Endometrial microvascular endothelial cells (primary cell): ENCODE results near the gene TMPRSS5. TPM values are rescaled to one million over a fixed set of nuclear protein-coding genes. Genes with fewer than 3 reads are reported as not detected.

Experiments used
- in situ Hi-C: cut with HindIII; loops from 2 replicates; pipeline ENCODE4 v1.10.0; 2017; ENCODE audit warnings: low sequenced_read_pairs, low pct_unique_long_range_greater_than_20kb; ENCODE audit errors: inconsistent ontology term
- total RNA-seq: library from RNA; depleted of rRNA; stranded (reverse); fragments of >200 nt; gene quantifications from one replicate; pipeline ENCODE4 v1.2.3, GENCODE V29; 2015; ENCODE audit errors: inconsistent ontology term

TMPRSS5 gene
- total RNA-seq, 1 donor from 2014 or later = not detected

GRCh38 chr11:113701491-113701890 is 4.6 kb downstream of the TMPRSS5 start:
- in situ Hi-C loops = no loop called here

GRCh38 chr11:113698515-113698914 is 7.6 kb downstream of the TMPRSS5 start:
- in situ Hi-C loops = no loop called here

DNA sequence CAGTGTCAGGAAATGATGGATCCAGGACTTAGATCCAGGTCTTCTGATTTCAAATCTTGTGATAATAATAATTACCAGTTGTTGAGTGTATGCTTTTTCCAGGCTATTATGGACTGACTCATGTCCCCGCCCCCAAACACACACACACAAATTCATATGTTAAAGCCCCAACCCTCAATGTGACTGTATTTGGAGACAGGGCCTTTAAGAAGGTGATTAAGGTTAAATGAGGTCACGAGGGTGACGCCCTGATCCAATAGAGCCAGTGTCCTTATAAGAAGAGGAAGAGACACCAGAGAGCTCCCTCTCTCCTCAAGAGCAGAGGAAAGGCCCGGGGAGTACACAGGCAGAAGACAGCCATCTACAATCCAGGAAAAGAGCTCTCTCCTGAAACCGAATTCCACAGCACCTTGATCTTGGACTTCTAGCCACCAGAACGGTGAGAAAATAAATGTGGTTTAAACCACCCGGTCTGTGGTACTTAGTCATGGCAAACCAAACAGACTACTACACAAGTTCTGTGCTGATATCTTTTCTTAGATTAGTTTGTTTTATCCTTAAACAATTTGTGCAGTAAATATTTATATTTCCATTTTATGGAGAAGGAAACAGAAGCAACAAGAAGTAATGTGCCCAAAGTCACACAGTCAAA is 8.2 kb downstream of the TMPRSS5 start:
- in situ Hi-C loops = no loop called here

GRCh38 chr11:113697111-113697510 is 9.0 kb downstream of the TMPRSS5 start:
- in situ Hi-C loops = no loop called here

DNA sequence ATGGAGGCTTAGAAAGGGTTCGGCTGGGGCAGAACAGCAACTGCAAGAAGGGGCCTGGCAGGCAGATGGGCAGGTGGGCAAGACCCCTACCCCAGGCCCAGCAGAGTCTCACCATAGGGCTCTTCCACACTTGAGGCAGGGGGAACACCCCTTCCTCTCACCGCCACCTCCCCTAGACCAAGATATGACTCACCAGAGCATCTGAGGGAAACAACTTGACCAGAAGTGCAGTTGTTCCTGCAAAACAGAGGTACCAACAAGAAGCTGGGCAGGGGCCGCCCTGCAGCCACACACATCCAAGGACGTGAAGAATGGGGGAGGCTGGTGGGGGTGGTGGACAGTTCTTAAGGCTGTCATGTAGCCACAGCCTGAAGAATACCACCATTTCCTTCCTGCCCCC is 10.9 kb downstream of the TMPRSS5 start:
- in situ Hi-C loops = no loop called here

DNA sequence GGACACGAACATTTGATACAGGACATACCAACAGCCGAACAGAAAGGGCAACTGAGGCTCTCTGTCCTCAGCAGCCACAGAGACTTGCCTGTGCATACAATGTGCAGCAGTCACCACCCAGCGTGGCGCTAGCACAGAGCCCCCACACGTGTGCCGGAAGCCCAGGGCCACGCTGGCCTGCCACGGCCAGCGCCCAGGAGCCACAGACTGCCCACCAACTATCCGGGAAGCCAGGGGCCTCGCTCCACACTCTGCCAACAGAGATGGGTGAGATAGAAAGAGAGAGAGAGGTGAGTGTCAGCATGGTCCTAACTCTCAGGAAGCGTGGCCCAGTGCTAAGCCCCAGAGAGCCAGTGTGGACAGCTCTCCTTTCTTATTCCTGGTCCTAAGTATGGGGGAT is 11.7 kb downstream of the TMPRSS5 start:
- in situ Hi-C loops = no loop called here

GRCh38 chr11:113693030-113693429 is 13.1 kb downstream of the TMPRSS5 start:
- in situ Hi-C loops = no loop called here

GRCh38 chr11:113690619-113691569 is 15.2 kb downstream of the TMPRSS5 start:
- in situ Hi-C loops = no loop called here

DNA sequence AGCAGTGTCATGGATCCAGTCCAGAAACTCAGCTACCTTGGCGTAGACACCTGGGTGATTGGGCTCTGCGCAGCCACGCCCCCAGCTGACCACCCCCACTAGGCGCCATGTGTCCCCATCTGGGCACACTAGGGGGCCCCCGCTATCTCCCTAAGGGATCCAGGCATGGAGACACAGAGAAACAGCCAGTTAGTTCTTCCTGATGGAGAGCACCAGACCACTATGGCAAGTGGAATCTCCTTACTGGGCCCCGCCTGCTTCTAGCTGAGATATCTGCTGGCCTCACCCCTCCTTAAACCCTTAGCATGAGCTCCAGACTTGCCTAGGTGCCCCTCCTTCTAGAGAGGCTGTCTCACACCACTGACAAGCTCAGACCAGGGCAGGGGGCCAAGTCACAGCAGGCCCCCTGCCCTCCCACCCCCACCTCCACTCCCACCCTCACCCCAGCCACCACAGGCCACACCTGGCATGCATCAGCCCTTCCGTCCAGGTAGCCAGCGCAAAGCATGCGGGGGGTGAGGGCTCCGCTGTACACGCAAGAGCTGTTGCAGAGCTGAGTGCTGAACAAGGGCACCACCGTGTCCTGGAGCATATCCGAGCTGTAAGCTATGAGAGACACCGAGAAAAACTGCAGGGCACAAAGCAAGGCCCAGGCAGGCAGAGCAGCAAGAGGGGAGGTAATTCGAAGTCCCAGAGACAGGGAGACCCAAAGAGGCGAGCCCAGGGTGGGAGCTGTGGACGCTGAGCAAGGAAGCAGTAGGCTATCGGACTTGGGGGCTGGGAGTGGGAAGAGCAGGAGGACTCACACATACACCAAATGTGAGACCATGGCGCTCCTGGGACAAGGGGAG is 16.1 kb downstream of the TMPRSS5 start:
- in situ Hi-C loops = no loop called here

- in situ Hi-C loops = no loop called here
Measured at GRCh38 chr11:113685654-113686359, 20.3 kb downstream of the TMPRSS5 start.

- in situ Hi-C loops = no loop called here
Measured at GRCh38 chr11:113684496-113684895, 21.6 kb downstream of the TMPRSS5 start.

- in situ Hi-C loops = no loop called here
Measured at GRCh38 chr11:113683481-113684046, 22.5 kb downstream of the TMPRSS5 start.

DNA sequence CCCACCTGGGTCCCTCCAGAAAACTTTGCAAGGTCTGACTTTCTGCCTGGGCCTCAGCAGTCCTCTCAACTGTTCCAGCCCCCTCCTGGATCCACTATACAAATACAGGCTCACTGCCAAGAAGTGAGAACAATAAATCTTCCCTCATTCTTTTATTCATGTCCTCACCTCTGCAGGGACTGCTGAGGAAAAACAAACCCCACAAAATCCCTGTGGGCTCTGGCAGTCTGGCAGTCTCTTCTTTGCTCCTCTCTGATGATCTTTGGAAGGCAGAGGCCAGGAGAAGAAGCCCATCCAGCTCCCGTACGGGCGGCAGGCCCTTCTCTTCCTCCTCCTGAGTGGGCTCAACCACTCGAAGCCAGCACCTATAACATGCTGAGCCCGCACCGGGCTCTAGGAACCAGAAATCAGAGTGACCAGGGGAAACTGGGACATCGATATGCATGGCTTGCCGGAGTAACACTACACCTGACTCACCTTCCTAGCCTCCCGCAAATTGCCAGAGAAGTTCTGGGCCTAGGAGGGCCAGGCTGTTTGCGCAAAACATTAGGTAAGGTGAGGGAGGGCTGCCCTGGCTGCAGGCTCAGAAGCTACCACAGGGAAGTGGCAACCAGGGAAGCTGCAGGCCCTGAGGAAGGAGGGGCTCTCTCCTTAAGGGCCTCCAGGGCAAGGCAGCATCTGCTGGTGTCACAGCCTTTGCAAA is 24.2 kb downstream of the TMPRSS5 start:
- in situ Hi-C loops = no loop called here

DNA sequence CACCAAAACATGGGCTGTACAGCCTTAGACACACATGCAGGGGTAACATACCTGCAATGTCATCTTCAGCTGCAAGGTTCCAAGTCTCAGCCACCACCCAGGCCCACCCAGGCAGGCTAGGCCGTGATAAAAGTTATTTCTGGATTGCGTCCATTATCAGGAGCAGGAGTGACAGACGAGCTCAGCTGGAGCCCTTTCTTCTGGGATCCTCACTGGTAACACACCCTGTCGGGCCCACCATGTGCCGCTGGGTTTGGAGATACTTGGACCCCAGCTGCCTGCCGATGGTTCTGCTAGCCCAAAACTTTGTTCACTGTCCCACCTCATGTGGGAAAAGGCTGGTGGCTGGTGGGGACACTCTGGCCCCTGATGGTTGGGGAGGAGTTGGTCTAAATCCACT is 24.8 kb downstream of the TMPRSS5 start:
- in situ Hi-C loops = no loop called here

GRCh38 chr11:113677685-113678084 is 28.4 kb downstream of the TMPRSS5 start:
- in situ Hi-C loops = no loop called here

GRCh38 chr11:113675565-113675964 is 30.5 kb downstream of the TMPRSS5 start:
- in situ Hi-C loops = no loop called here

DNA sequence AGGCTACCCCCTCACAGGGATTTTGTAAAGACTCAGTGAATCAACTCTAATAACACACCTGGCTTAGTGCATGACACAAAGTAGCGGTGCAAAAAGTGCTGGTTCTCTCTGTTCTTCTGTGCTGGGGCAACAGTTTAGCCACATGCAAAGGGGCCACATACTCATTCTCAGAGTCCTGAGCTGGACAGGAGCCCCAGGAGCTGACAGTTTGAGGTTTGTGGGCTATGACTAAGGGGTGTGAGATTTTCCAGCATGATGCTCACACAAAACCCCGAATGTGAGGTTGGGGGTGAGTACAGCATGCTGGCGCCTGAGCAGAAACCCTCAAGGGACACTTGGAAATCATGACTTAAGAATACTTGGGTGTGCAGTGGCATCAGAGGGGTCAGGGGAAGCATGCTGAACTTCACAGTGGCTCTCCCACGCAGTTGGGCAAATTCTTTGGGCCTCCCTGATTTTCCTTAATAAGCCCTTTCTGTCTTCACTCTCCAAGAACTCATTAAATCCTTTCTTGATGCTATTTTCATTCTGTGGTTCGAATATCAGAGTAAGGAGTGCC is 31.0 kb downstream of the TMPRSS5 start:
- in situ Hi-C loops = no loop called here

GRCh38 chr11:113674397-113674685 is 31.8 kb downstream of the TMPRSS5 start:
- in situ Hi-C loops = no loop called here
